Measurements from ENCODE around the gene ETFA.
A peak's percentile ranks its signal among the peaks of the same experiment; 100 is the strongest.
"Not testable (repeated sequence)": the region's sequence is repeated elsewhere in the genome, so short reads cannot be mapped to it uniquely, and the experiment has no call there.

The ETFA gene

GRCh38 chr15:76293361-76293760 lies 17.9 kb downstream of the ETFA start:
- DNase-seq, result no peak
- no peak overlapping the region for H3K4me3 Mint-ChIP-seq
- no peaks in the 10 kb centered on the region for H3K27me3 Mint-ChIP-seq
- peaks cover 18% of the 10 kb centered on the region for H3K36me3 Mint-ChIP-seq
- H3K27ac Mint-ChIP-seq, result no peak overlapping the region
- H3K9me3 Mint-ChIP-seq, result no peaks in the 10 kb centered on the region
- CTCF ChIA-PET, result no interaction called here
- H3K4me1 Mint-ChIP-seq, result no peaks in the 10 kb centered on the region

DNA sequence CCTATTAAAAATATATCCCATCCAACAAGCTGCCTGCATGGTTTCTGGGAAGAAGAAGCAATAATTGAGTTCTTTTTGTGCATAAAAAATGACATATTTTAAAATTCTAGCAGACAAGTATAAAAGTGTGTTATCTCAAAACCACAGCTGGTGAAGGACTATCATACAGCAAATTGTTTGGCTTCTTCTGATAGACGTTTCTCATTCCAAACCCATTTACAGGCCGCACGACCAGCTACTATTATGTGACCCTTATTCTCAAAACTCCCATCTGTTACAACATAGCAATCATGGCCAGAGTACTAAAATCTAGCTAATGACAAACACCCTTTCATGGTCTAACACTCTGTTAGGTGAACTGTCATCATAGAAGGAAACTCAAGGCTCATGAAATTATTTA lies 21.7 kb downstream of the ETFA start:
- no peak overlapping the region for H3K27ac Mint-ChIP-seq

DNA sequence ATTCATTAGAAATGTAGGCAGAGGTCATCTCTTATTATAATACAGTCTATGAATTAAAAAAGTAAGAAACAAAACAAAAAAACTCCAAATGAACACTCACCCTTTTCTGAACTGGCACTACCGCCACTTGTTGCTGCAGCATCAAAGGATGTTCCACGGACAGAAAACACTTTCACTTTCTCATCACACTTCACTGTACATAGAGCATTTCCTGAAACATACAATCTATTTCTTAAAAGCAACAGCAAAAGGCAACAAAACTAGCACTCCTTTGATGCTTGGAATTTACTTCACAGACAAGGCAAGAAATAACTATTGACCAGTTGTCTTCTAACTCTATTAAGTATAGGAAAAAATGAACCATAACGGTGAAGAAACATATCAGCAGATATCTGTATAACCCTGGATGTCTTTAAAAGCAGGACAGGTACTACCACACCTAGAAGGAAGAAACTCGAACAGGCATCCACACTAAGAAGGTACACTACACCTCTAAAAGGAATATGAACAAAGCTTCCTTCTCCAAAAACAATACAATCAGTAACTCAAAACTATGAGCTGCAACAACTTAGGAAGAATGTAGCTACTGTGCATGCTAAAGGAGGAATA lies 24.9 kb downstream of the ETFA start:
- H3K9me3 Mint-ChIP-seq, result no peaks in the 10 kb centered on the region
- peaks cover 23% of the 10 kb centered on the region for H3K4me1 Mint-ChIP-seq
- DNase-seq, result peak; percentile 50
- H3K4me3 Mint-ChIP-seq, result peak overlapping the region; percentile 33
- no peaks in the 10 kb centered on the region for H3K27me3 Mint-ChIP-seq
- peak overlapping the region; percentile 91 for H3K27ac Mint-ChIP-seq
- CTCF ChIA-PET, result interaction anchor here (2.7 kb wide), 1 partner anchor 51 kb away, joined by 10 read pairs; no protein-coding TSS in a partner anchor
- peaks cover 23% of the 10 kb centered on the region for H3K36me3 Mint-ChIP-seq

More for the DNA sequence above, 21.7 kb downstream of the ETFA start:
- CTCF ChIA-PET, result interaction anchor here (0.7 kb wide), 2 partner anchors 22 to 36 kb away, joined by 3 read pairs; no protein-coding TSS in a partner anchor
- Mint-ChIP-seq H3K27me3 (no peaks in the 10 kb centered on the region), H3K9me3 (no peaks in the 10 kb centered on the region), H3K36me3 (peaks cover 19% of the 10 kb centered on the region), H3K4me1 (peaks cover 17% of the 10 kb centered on the region), H3K4me3 (no peak overlapping the region)
- DNase-seq, result no peak

- no peaks in the 10 kb centered on the region for H3K27me3 Mint-ChIP-seq
- peaks cover 23% of the 10 kb centered on the region for H3K4me1 Mint-ChIP-seq
- CTCF ChIA-PET, result interaction anchor here (1.1 to 2.7 kb wide), 3 partner anchors 13 to 95 kb away, joined by 4 to 10 read pairs (median 4); no protein-coding TSS in a partner anchor
- H3K27ac Mint-ChIP-seq, result no peak overlapping the region
- DNase-seq, result no peak
- H3K36me3 Mint-ChIP-seq, result peaks cover 27% of the 10 kb centered on the region
- no peaks in the 10 kb centered on the region for H3K9me3 Mint-ChIP-seq
- no peak overlapping the region for H3K4me3 Mint-ChIP-seq
Measured at GRCh38 chr15:76285241-76285825, 25.9 kb downstream of the ETFA start.

DNA sequence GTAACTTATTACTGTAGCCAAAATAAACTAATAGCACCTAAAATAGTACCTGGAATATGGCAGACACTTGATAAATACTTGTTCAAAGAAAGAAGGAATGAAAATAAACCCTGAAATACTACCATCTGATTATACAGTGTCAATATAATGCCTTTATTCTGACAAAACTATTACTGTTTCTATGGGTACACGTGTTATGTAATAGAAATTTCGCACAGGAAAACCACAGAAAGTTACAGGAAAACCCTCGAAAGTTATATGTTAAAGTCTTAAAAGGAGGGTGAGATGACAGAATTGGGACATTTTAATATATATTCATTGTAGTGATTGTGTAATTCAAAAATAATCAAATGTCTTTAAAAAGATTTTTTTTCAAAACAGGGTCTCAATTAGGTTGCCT lies 28.8 kb downstream of the ETFA start:
- Mint-ChIP-seq H3K36me3 (peaks cover 43% of the 10 kb centered on the region), H3K4me1 (peaks cover 23% of the 10 kb centered on the region), H3K27ac (no peak overlapping the region), H3K9me3 (no peaks in the 10 kb centered on the region), H3K27me3 (no peaks in the 10 kb centered on the region), H3K4me3 (no peak overlapping the region)
- CTCF ChIA-PET, result no interaction called here
- no peak for DNase-seq

DNA sequence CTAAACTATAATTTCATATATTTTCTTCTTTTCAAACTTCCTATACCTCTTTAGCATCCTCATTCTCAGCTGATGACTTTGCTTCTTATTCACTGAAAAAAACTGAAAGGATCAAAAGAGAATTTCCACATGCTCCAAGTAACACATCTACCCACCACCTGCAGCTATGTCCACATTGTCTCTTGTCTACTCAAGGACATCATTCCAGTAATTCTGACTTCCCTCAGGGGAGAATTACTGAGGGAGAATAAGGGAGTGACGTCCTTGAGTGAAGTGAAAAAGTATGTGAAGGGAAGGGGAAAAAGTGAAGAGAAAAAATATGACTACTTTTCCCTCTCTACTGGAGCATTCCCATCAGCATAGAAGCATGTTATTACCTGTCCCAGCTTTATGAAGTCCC lies 32.6 kb downstream of the ETFA start:
- peaks cover 51% of the 10 kb centered on the region for H3K36me3 Mint-ChIP-seq

DNA sequence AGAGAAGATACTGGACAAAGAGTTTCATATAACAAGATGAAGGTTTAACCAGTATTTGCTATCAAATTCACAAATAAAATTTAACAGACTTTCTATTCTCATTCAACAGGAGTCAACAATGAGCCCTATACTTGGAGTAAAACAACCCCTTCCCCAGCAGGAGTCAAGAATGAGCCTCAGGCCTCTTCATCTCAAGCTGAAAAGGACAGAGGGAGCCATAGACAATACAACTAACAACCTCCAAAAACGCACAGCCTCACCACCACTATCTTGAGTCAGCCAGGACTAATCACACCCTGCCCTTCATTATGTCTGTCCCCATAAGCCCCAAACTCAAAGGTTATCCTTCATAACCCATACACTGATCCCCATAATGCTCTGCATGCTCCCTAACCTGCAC lies 36.4 kb downstream of the ETFA start:
- CTCF ChIA-PET, result no interaction called here
- H3K27ac Mint-ChIP-seq, result no peak overlapping the region
- DNase-seq, result no peak
- H3K27me3 Mint-ChIP-seq, result no peaks in the 10 kb centered on the region
- H3K4me1 Mint-ChIP-seq, result no peaks in the 10 kb centered on the region
- no peak overlapping the region for H3K4me3 Mint-ChIP-seq
- H3K36me3 Mint-ChIP-seq, result peaks cover 46% of the 10 kb centered on the region
- H3K9me3 Mint-ChIP-seq, result no peaks in the 10 kb centered on the region

More for the DNA sequence above, 32.6 kb downstream of the ETFA start:
- Mint-ChIP-seq H3K9me3 (no peaks in the 10 kb centered on the region), H3K4me1 (peaks cover 6% of the 10 kb centered on the region), H3K27ac (no peak overlapping the region), H3K4me3 (no peak overlapping the region), H3K27me3 (no peaks in the 10 kb centered on the region)
- CTCF ChIA-PET, result no interaction called here
- no peak for DNase-seq

GRCh38 chr15:76274226-76274625 lies 37.0 kb downstream of the ETFA start:
- DNase-seq, result no peak
- Mint-ChIP-seq H3K4me1 (no peaks in the 10 kb centered on the region), H3K36me3 (peaks cover 49% of the 10 kb centered on the region), H3K27ac (no peak overlapping the region), H3K9me3 (no peaks in the 10 kb centered on the region), H3K27me3 (no peaks in the 10 kb centered on the region), H3K4me3 (no peak overlapping the region)
- CTCF ChIA-PET, result no interaction called here

DNA sequence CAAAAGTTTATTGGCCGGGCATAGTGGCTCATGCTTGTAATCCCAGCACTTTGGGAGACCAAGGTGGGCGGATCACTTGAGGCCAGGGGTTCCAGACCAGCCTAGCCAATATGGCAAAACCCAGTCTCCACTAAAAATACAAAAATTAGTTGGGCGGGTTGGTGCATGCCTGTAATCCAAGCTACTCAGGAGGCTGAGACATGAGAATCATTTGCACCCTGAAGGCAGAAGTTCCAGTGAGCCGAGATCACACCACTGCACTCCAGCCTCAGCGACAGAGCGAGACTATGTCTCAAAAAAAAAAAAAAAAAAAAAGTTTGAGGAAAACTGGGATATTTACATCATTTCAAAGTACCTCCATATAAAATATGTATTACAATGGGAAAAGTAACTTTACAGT lies 40.4 kb downstream of the ETFA start:
- CTCF ChIA-PET, result no interaction called here
- no peak for DNase-seq
- peaks cover 2% of the 10 kb centered on the region for H3K9me3 Mint-ChIP-seq
- H3K27me3 Mint-ChIP-seq, result no peaks in the 10 kb centered on the region
- no peak overlapping the region for H3K4me3 Mint-ChIP-seq
- H3K4me1 Mint-ChIP-seq, result no peaks in the 10 kb centered on the region
- H3K27ac Mint-ChIP-seq, result no peak overlapping the region
- peaks cover 54% of the 10 kb centered on the region for H3K36me3 Mint-ChIP-seq

- no peak for DNase-seq
- Mint-ChIP-seq H3K4me3 (no peak overlapping the region), H3K27me3 (no peaks in the 10 kb centered on the region), H3K27ac (no peak overlapping the region), H3K4me1 (peaks cover 12% of the 10 kb centered on the region), H3K36me3 (peaks cover 80% of the 10 kb centered on the region), H3K9me3 (peaks cover 22% of the 10 kb centered on the region)
- CTCF ChIA-PET, result no interaction called here
Measured at GRCh38 chr15:76267077-76267476, 44.2 kb downstream of the ETFA start.

GRCh38 chr15:76265769-76266168 lies 45.5 kb downstream of the ETFA start:
- H3K36me3 Mint-ChIP-seq, result peaks cover 87% of the 10 kb centered on the region
- H3K27ac Mint-ChIP-seq, DNase-seq, CTCF ChIA-PET, H3K27me3 Mint-ChIP-seq, H3K4me3 Mint-ChIP-seq: not testable (repeated sequence)
- peaks cover 13% of the 10 kb centered on the region for H3K4me1 Mint-ChIP-seq
- peaks cover 22% of the 10 kb centered on the region for H3K9me3 Mint-ChIP-seq

GRCh38 chr15:76260246-76260938 lies 50.9 kb downstream of the ETFA start:
- Mint-ChIP-seq H3K27ac (no peak overlapping the region), H3K4me3 (no peak overlapping the region), H3K36me3 (peaks cover 68% of the 10 kb centered on the region), H3K9me3 (peaks cover 21% of the 10 kb centered on the region), H3K4me1 (peaks cover 13% of the 10 kb centered on the region), H3K27me3 (no peaks in the 10 kb centered on the region)
- DNase-seq, result no peak
- CTCF ChIA-PET, result no interaction called here

DNA sequence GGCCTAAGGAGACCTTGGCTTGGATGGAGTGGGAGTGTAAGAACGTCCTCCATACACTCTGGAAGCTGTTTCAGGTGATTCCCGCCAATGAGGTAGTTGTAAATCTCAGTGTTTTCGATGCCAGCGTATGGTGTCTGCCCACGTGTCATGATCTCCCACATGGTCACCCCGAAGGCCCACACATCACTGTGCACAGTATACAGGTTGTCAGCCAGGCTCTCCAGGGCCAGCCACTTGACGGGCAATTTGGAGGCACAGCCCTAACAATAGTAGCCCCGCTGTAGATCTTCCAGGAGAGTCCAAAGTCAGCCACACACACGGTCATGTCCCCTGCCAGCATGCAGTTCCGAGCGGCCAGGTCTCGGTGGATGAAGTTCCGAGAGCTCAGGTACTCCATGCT lies 51.9 kb downstream of the ETFA start:
- H3K4me1 Mint-ChIP-seq, result peaks cover 13% of the 10 kb centered on the region

DNA sequence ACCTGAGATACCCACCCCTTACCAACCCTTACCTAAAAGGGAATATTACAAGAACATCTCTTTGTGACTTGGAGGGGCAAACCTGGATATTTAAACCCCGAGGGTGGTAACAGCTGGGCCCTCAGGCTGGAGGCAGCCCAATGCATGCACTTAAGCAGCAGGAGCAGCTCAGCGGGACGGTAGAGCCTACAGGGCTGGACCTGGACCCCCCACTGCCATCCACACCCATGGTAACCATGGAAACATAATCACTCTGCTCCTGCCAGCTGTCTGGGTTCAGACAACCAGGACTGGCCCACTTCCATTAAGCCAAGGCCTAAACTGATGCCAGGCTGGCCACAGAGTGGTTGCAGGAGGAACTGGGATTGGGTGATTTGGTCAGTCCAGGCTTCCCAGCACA lies 52.8 kb downstream of the ETFA start:
- Mint-ChIP-seq H3K9me3 (peaks cover 13% of the 10 kb centered on the region), H3K27ac (no peak overlapping the region), H3K4me3 (no peak overlapping the region), H3K36me3 (peaks cover 51% of the 10 kb centered on the region), H3K4me1 (peaks cover 12% of the 10 kb centered on the region), H3K27me3 (no peaks in the 10 kb centered on the region)
- no peak for DNase-seq
- CTCF ChIA-PET, result no interaction called here

More for the DNA sequence above, 51.9 kb downstream of the ETFA start:
- Mint-ChIP-seq H3K9me3 (peaks cover 19% of the 10 kb centered on the region), H3K36me3 (peaks cover 60% of the 10 kb centered on the region), H3K4me3 (no peak overlapping the region), H3K27ac (no peak overlapping the region), H3K27me3 (no peaks in the 10 kb centered on the region)
- CTCF ChIA-PET, result no interaction called here
- DNase-seq, result no peak
